Tibial artery (tissue), 4 donors: ENCODE results near the gene CCSER1.

Experiments used
- DNase-seq, 2 donors: peaks; one replicate each; pipeline ENCODE4 v3.0.0-alpha.2; 2019
- H3K27ac ChIP-seq, 2 donors: fragments of 200-600 bp; sonication (generic) in 1 of 2; 1 replicate in 1 of 2; 2 replicates in 1 of 2; pipeline ENCODE4 v1.5.1; 2018 to 2019; ENCODE audit warnings: mild to moderate bottlenecking in 1 of 2
- H3K27me3 ChIP-seq, 2 donors: fragments of 200-600 bp; sonication (generic) in 1 of 2; one replicate each; pipeline versions ENCODE4 v1.5.1 to v1.6.0; 2016 to 2019
- H3K36me3 ChIP-seq, 3 donors: fragments of 200-600 bp; sonication (generic) in 2 of 3; one replicate each; pipeline ENCODE4 v1.5.1; 2016 to 2019; ENCODE audit warnings: mild to moderate bottlenecking in 2 of 3
- H3K4me1 ChIP-seq, 4 donors: fragments of 200-600 bp; sonication (generic) in 2 of 4; 1 replicate in 3 of 4; 2 replicates in 1 of 4; pipeline ENCODE4 v1.5.1; 2016 to 2019
- H3K4me3 ChIP-seq, 2 donors: fragments of 200-600 bp; sonication (generic) in 1 of 2; 1 replicate in 1 of 2; 2 replicates in 1 of 2; pipeline ENCODE4 v1.5.1; 2018 to 2019; ENCODE audit warnings: mild to moderate bottlenecking in 2 of 2
- H3K9me3 ChIP-seq, 3 donors: fragments of 200-600 bp; sonication (generic) in 1 of 3; one replicate each; pipeline ENCODE4 v1.5.1; 2016 to 2019
- CTCF ChIP-seq, 2 experiments: fragments of 200-600 bp in 1 of 2; fragments of 450-650 bp in 1 of 2; IDR thresholded peaks; one replicate each; pipeline ENCODE4 v1.5.1; 2017 to 2019; ENCODE audit warnings: antibody characterized with exemption in 2 of 2, mild to moderate bottlenecking in 1 of 2, moderate library complexity in 1 of 2
- intact Hi-C: fragments of 100-400 bp; cut with DNase I; formaldehyde crosslinking; loops from one replicate; pipeline ENCODE4 v1.15.0; 2023; ENCODE audit warnings: low total_unique reads

Gene CCSER1

GRCh38 chr4:91015861-91016260 is 888.7 kb downstream of the CCSER1 start:
- no peak for TF ChIP-seq CTCF (IDR thresholded peaks at IDR 0.05)
- H3K9me3 ChIP-seq, result no peaks in the 10 kb centered on the region
- no peaks in the 10 kb centered on the region for H3K36me3 ChIP-seq
- no peak overlapping the region for H3K4me3 ChIP-seq
- intact Hi-C loops, result no loop called here
- no peaks in the 10 kb centered on the region for H3K27me3 ChIP-seq
- no peak overlapping the region for H3K27ac ChIP-seq
- no peak for DNase-seq
- no peaks in the 10 kb centered on the region for H3K4me1 ChIP-seq

- H3K36me3 ChIP-seq, result no peaks in the 10 kb centered on the region
- no peaks in the 10 kb centered on the region for H3K27me3 ChIP-seq
- DNase-seq, result no peak
- no peak overlapping the region for H3K4me3 ChIP-seq
- intact Hi-C loops, result no loop called here
- no peak for TF ChIP-seq CTCF (IDR thresholded peaks at IDR 0.05)
- no peaks in the 10 kb centered on the region for H3K4me1 ChIP-seq
- H3K9me3 ChIP-seq, result no peaks in the 10 kb centered on the region
- no peak overlapping the region for H3K27ac ChIP-seq
Observed at GRCh38 chr4:91019513-91019912, 892.3 kb downstream of the CCSER1 start.

GRCh38 chr4:91025241-91026148 is 898.3 kb downstream of the CCSER1 start:
- no peak overlapping the region for H3K27ac ChIP-seq
- no peaks in the 10 kb centered on the region for H3K36me3 ChIP-seq
- H3K4me1 ChIP-seq, result no peaks in the 10 kb centered on the region
- no peak for DNase-seq
- H3K9me3 ChIP-seq, result no peaks in the 10 kb centered on the region
- TF ChIP-seq CTCF (IDR thresholded peaks at IDR 0.05), result no peak
- H3K4me3 ChIP-seq, result no peak overlapping the region
- intact Hi-C loops, result no loop called here
- no peaks in the 10 kb centered on the region for H3K27me3 ChIP-seq

GRCh38 chr4:91028228-91028627 is 901.0 kb downstream of the CCSER1 start:
- H3K4me3 ChIP-seq, result no peak overlapping the region
- no peaks in the 10 kb centered on the region for H3K4me1 ChIP-seq
- H3K27me3 ChIP-seq, result no peaks in the 10 kb centered on the region
- no peak for DNase-seq
- no peaks in the 10 kb centered on the region for H3K36me3 ChIP-seq
- no peaks in the 10 kb centered on the region for H3K9me3 ChIP-seq
- no peak for TF ChIP-seq CTCF (IDR thresholded peaks at IDR 0.05)
- intact Hi-C loops, result no loop called here
- no peak overlapping the region for H3K27ac ChIP-seq

GRCh38 chr4:91031761-91032160 is 904.6 kb downstream of the CCSER1 start:
- TF ChIP-seq CTCF (IDR thresholded peaks at IDR 0.05), result no peak
- no peaks in the 10 kb centered on the region for H3K36me3 ChIP-seq
- no peak overlapping the region for H3K27ac ChIP-seq
- peaks cover 0 to 9% (median 2%) of the 10 kb centered on the region in 4 donors for H3K4me1 ChIP-seq
- no peak overlapping the region for H3K4me3 ChIP-seq
- intact Hi-C loops, result no loop called here
- DNase-seq, result no peak
- no peaks in the 10 kb centered on the region for H3K9me3 ChIP-seq
- no peaks in the 10 kb centered on the region for H3K27me3 ChIP-seq
